AG09319 (cell line): ENCODE data around the gene INTS15.
"Not testable (repeated sequence)": the region's sequence is repeated elsewhere in the genome, so short reads cannot be mapped to it uniquely, and the experiment has no call there.

Source experiments
- DNase-seq: peaks from one replicate; pipeline ENCODE4 v3.0.0-alpha.2; 2010; ENCODE audit warnings: low read depth; ENCODE audit errors: extremely low read depth
- TF ChIP-seq, protein P1 (sequence below): IDR thresholded peaks from 2 replicates; pipeline ENCODE4 v1.5.1; 2011; ENCODE audit warnings: low read depth, mild to moderate bottlenecking, inconsistent platforms, low read length, moderate library complexity

INTS15 gene

DNA sequence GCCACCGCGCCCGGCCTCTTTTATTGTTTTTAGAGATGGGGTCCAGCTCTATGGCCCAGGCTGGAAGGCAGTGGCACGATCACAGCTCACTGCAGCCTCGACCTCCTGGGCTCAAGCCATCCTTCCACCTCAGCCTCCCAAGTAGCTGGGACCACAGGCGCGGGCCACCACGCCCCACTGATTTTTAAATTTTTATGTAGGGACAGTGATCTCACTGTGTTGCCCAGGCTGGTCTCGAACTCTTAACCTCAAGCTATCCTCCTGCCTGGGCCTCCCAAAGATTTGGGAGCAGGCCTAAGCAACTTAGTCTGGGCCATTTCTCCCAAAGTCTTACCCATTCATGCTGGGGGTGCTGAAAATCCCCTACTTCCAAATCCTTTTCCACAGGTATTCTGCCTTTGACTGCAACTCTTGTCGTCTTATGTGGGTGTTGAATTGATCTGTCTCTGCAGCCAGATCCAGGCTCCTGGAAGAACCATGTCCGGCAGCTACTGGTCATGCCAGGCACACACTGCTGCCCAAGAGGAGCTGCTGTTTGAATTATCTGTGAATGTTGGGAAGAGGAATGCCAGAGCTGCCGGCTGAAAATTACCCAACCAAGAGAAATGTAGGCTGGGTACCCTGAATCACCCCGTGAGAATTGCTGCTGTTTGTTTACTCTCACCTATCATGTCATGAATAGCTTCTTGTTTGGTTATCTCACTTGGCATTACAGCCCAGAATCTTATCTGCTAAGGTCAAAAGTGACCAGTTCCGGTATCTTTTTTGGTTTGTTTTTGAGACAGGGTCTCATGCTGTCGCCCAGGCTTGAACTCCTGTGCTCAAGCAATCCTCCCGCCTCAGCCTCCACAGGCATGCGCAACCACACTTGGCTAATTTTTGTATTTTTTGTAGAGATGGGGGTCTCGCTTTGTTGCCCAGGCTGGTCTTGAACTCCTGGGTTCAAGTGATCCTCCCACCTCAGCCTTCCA lies 11.4 kb upstream of the INTS15 start:
- TF ChIP-seq, protein P1, sequence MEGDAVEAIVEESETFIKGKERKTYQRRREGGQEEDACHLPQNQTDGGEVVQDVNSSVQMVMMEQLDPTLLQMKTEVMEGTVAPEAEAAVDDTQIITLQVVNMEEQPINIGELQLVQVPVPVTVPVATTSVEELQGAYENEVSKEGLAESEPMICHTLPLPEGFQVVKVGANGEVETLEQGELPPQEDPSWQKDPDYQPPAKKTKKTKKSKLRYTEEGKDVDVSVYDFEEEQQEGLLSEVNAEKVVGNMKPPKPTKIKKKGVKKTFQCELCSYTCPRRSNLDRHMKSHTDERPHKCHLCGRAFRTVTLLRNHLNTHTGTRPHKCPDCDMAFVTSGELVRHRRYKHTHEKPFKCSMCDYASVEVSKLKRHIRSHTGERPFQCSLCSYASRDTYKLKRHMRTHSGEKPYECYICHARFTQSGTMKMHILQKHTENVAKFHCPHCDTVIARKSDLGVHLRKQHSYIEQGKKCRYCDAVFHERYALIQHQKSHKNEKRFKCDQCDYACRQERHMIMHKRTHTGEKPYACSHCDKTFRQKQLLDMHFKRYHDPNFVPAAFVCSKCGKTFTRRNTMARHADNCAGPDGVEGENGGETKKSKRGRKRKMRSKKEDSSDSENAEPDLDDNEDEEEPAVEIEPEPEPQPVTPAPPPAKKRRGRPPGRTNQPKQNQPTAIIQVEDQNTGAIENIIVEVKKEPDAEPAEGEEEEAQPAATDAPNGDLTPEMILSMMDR: no peak
- DNase-seq: no peak

DNA sequence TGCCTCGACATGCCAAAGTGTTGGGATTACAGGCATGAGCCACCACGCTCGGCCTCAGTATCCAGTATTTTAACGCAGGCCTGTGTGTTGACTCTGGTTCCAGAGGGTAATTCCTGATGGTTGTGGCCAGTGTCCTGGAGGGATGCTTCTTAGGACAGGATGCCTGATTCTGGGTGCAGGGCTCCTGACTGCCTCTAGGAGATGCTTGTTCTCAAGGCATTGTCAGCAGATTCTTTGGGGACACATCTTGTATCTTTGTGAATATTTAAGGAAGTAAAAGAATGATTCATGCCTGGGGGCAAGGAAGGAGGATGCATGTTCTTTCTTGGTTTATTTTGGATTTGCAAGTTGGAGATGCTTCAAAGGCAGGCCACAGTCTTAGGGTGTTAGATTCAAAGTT lies 10.4 kb upstream of the INTS15 start:
- DNase-seq: no peak
- TF ChIP-seq, protein P1: no peak

DNA sequence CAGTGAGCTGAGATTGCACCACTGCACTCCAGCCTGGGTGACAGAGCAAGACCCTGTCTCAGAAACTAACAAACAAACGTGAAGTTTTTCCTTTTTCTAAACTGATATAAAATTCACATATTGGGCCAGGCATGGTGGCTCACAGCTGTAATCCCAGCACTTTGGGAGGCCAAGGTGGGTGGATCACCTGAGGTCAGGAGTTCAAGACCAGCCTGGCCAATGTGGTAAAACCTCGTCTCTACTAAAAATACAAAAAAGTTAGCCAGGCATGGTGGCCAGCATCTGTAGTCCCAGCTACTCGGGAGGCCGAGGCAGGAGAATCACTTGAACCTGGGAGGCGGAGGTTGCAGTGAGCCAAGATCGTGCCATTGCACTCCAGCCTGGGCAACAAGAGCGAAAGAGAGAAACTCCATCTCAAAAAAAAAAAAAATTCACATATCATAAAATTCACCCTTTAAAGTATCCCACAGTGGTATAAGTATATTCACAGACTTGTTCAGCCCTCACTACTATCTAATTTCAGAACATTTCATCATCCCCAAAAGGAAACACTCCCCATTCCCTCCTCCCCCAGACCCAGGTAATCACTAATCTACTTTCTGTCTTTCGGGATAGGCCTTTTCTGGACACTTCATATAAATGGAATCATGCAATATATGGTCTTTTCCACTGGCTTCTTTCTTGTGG lies 3.9 kb upstream of the INTS15 start:
- DNase-seq: not testable (repeated sequence)

DNA sequence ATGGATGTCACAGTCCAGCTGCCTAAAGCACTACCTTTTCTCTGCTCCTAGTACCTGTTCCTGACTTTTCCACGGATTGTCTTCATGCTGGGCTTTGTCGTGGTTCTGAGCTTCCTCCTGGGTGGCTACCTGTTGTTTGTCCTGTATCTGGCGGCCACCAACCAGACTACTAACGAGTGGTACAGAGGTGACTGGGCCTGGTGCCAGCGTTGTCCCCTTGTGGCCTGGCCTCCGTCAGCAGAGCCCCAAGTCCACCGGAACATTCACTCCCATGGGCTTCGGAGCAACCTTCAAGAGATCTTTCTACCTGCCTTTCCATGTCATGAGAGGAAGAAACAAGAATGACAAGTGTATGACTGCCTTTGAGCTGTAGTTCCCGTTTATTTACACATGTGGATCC lies 1.3 kb upstream of the INTS15 start:
- TF ChIP-seq, protein P1: no peak
- DNase-seq: no peak

DNA sequence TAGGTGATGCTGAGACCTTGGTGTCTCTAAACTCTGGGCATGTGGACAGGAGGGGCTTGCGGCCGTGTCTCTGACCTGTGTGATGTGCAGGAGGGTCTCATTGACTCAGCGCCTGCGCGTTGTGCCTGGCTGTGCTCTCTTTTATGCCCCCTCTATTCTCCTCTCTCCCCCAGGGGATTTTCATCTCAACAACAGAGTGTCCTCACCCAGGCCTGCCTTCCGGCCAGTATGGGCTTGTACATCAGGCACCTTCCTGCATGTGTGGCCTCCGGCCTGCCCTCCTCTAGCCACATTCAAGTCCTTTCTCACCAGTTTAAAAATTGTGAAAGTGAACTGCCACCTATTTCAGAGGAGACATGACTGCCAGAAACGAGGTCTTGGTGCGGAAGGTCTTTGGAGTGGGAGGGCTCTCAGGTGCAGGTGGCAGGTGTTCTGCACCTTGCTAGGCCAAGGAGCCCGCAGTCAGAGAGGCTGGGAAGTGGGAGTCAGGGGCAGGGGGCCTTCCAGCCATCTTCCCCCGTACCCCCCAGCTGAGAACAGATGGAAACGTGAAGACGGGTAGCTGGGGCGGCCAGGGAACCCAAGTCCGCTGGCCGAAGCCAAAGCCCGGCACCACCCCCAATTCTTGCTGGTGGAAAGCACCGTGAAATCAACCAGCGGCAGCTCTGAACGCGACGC lies 531 bp upstream of the INTS15 start:
- TF ChIP-seq, protein P1: no peak
- DNase-seq: no peak

DNA sequence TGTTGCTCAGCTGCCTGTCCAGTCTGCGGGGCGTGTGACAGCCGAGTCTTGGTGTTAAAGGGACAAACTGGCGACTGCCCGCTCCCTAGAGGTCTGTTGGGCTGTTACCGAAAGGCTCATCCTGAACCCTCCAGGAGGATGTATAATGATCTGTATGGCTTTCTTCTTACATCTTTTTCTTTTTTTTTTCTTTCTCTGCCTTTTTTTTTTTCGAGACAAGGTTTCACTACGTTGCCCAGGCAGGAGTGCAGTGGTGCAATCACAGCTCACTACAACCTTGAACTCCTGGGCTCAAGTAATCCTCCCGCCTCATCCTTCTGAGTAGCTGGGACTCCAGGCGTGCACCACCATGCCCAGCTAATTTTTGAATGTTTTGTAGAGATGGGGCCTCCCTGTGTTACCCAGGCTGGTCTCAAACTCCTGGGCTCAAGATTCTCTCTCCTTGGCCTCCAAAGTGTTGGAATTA lies 857 bp downstream of the INTS15 start:
- no peak for DNase-seq

DNA sequence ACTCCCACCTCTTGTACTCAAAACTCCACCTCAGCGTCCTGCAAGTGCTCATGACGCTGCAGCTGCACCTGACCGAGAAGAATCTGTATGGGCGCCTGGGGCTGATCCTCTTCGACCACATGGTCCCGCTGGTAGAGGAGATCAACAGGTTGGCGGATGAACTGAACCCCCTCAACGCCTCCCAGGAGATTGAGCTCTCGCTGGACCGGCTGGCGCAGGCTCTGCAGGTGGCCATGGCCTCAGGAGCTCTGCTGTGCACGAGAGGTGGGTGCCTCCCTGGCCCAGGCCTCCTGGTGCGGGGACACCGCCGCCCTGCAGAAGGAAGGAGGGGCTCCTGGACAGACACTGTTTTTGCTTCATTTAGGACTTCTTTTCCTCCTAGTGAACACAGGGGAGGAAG lies 10.3 kb downstream of the INTS15 start:
- TF ChIP-seq, protein P1: no peak
- no peak for DNase-seq

More for the DNA sequence above, 857 bp downstream of the INTS15 start:
- TF ChIP-seq, protein P1: no peak
